HepG2 (cell line): ENCODE data around the gene NT5C. TPM values are rescaled to one million over a fixed set of nuclear protein-coding genes. Genes with fewer than 3 reads are reported as not detected.

Experiments
- ATF7-NPFF ChIP-seq: sonication (generic); formaldehyde crosslinking; IDR thresholded peaks from 2 replicates; pipeline ENCODE4 v1.8.1; 2023; ENCODE audit warnings: mild to moderate bottlenecking, low read depth, missing genetic modification reagents, moderate library complexity
- FOXO1 ChIP-seq: sonication (generic); formaldehyde crosslinking; IDR thresholded peaks from 2 replicates; pipeline ENCODE4 v1.4.0; 2020; ENCODE audit warnings: missing genetic modification reagents
- HDAC2 ChIP-seq: sonication (generic); formaldehyde crosslinking; IDR thresholded peaks from 2 replicates; pipeline ENCODE4 v1.4.0; 2020; ENCODE audit warnings: missing genetic modification reagents
- LCORL ChIP-seq, 2 experiments: fragments of 450-650 bp in 1 of 2; sonication (generic) in 1 of 2; formaldehyde crosslinking in 1 of 2; IDR thresholded peaks; 2 replicates each; pipeline versions ENCODE4 v1.5.0 to v1.6.1; 2017 to 2020; ENCODE audit warnings: antibody characterized with exemption in 1 of 2, missing genetic modification reagents in 1 of 2
- MXI1 ChIP-seq: IDR thresholded peaks from 3 replicates; pipeline ENCODE4 v1.6.1; 2012; ENCODE audit warnings: low read depth, low read length, inconsistent platforms, borderline replicate concordance
- PHF20 ChIP-seq: sonication (generic); formaldehyde crosslinking; IDR thresholded peaks from 2 replicates; pipeline ENCODE4 v1.5.0; 2020; ENCODE audit warnings: mild to moderate bottlenecking, missing genetic modification reagents
- PREB ChIP-seq: sonication (generic); formaldehyde crosslinking; IDR thresholded peaks from 2 replicates; pipeline ENCODE4 v1.4.0; 2020; ENCODE audit warnings: missing genetic modification reagents
- SALL1 ChIP-seq: sonication (generic); formaldehyde crosslinking; IDR thresholded peaks from 2 replicates; pipeline ENCODE4 v1.8.0; 2022; ENCODE audit warnings: mild to moderate bottlenecking, missing genetic modification reagents
- SAP130 ChIP-seq: IDR thresholded peaks from 2 replicates; pipeline ENCODE4 v1.6.1; 2016; ENCODE audit warnings: low read depth
- ZBTB44 ChIP-seq: sonication (generic); formaldehyde crosslinking; IDR thresholded peaks from 2 replicates; pipeline ENCODE4 v1.4.0; 2020; ENCODE audit warnings: missing genetic modification reagents
- ZC3H13 ChIP-seq: sonication (generic); formaldehyde crosslinking; IDR thresholded peaks from 2 replicates; pipeline ENCODE4 v1.8.1; 2023; ENCODE audit warnings: mild to moderate bottlenecking, missing genetic modification reagents, moderate library complexity
- ZEB1 ChIP-seq: IDR thresholded peaks from 2 replicates; pipeline ENCODE4 v1.6.1; 2012; ENCODE audit warnings: mild to moderate bottlenecking, low read depth, inconsistent platforms; ENCODE audit not compliant: insufficient replicate concordance
- ZFP82 ChIP-seq: sonication (generic); formaldehyde crosslinking; IDR thresholded peaks from 2 replicates; pipeline ENCODE4 v1.5.1; 2020; ENCODE audit warnings: mild to moderate bottlenecking, missing genetic modification reagents, borderline replicate concordance
- ZNF431 ChIP-seq: sonication (generic); formaldehyde crosslinking; IDR thresholded peaks from 2 replicates; pipeline ENCODE4 v1.9.0; 2022; ENCODE audit warnings: missing genetic modification reagents, low read depth, mild to moderate bottlenecking, borderline replicate concordance
- ZNF556 ChIP-seq: sonication (generic); formaldehyde crosslinking; IDR thresholded peaks from 2 replicates; pipeline ENCODE4 v1.4.0; 2020; ENCODE audit warnings: mild to moderate bottlenecking, missing genetic modification reagents, borderline replicate concordance
- ZNF660 ChIP-seq: sonication (generic); formaldehyde crosslinking; IDR thresholded peaks from 2 replicates; pipeline ENCODE4 v1.5.1; 2020; ENCODE audit warnings: mild to moderate bottlenecking, low read depth, missing genetic modification reagents, borderline replicate concordance
- ZNF768 ChIP-seq: sonication (generic); formaldehyde crosslinking; IDR thresholded peaks from 2 replicates; pipeline ENCODE4 v1.4.0; 2020; ENCODE audit warnings: missing genetic modification reagents
- polyA plus RNA-seq, 8 experiments: library from polyadenylated mRNA; depleted of rRNA in 3 of 8; stranded (reverse) in 7 of 8; unstranded in 1 of 8; fragments of >200 nt; fragmentation: Illumina TruSeq in 4 of 8; extraction: Trizol in 4 of 8; gene quantifications; 2 replicates each; pipeline versions ENCODE4 v1.2.1 to v1.2.3, GENCODE V29; 2011 to 2016; ENCODE audit warnings: low read depth in 4 of 8, missing spikeins in 1 of 8, mixed read lengths in 1 of 8; ENCODE audit not compliant: insufficient read depth in 1 of 8
- total RNA-seq, 5 experiments: library from RNA; depleted of rRNA; stranded (reverse); fragments of >200 nt; fragmentation: Illumina TruSeq; extraction: Trizol; gene quantifications; 2 replicates each; pipeline ENCODE4 v1.2.3, GENCODE V29; 2016; ENCODE audit warnings: low read depth in 1 of 5
- TF ChIP-seq, protein P1 (sequence below): fragments of 450-650 bp; IDR thresholded peaks from 2 replicates; pipeline ENCODE4 v1.6.1; 2017; ENCODE audit warnings: mild to moderate bottlenecking

Gene NT5C
- total and polyA plus RNA-seq, 2 of the 13 experiments (the other 11 are each of a cell fraction or from before 2014, with no cell fraction given): 42.8 to 48.6 TPM

DNA sequence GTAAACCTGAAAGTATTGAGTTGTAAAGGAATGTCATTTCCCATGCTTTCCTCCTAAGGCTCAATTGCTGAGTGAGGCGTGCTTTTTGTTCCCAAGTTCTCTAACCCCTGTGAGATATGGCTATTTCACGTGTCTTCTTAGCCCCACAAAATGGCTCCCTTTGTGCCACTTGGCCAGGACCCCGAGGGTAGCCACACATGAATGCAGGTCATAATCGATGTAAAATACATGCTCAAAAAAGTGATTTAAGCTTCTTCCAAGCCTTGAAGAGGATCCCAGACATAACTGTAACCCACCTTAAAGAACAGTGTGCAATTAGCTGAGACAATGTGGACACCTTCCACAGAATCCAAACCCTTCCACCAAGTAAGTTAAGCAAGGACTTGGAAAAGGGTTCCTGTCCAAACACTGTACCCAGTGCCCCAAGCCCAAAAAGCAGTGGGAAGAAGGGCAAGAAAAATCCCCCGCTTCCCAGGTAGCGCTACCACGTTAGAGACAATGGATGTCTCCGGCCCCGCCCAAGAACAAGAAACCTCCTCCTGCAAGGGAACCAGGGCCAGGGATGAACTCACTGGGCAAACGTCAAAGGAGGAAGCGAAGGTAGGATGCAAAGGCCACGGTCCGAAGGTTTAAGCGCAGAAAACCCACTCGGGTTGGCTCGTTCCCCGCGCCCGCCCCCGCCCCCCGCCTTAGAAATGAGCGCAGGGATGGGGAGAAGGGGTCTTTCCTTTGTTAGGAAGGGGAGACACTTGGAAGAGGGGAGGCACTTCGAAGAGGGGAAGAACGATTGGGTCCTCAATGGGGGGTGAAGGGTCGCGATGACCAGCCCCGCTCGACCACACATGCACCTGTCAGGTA, 21.6 kb upstream of the NT5C start (continued):
- no peak for TF ChIP-seq FOXO1 (CRISPR knock-in tag)
- no peak for TF ChIP-seq ZNF768
- TF ChIP-seq, protein P1, sequence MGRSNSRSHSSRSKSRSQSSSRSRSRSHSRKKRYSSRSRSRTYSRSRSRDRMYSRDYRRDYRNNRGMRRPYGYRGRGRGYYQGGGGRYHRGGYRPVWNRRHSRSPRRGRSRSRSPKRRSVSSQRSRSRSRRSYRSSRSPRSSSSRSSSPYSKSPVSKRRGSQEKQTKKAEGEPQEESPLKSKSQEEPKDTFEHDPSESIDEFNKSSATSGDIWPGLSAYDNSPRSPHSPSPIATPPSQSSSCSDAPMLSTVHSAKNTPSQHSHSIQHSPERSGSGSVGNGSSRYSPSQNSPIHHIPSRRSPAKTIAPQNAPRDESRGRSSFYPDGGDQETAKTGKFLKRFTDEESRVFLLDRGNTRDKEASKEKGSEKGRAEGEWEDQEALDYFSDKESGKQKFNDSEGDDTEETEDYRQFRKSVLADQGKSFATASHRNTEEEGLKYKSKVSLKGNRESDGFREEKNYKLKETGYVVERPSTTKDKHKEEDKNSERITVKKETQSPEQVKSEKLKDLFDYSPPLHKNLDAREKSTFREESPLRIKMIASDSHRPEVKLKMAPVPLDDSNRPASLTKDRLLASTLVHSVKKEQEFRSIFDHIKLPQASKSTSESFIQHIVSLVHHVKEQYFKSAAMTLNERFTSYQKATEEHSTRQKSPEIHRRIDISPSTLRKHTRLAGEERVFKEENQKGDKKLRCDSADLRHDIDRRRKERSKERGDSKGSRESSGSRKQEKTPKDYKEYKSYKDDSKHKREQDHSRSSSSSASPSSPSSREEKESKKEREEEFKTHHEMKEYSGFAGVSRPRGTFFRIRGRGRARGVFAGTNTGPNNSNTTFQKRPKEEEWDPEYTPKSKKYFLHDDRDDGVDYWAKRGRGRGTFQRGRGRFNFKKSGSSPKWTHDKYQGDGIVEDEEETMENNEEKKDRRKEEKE: no peak
- no peak; the same call in 1 of the 2 replicates for TF ChIP-seq HDAC2 (CRISPR knock-in tag)
- TF ChIP-seq ZNF556: no peak; the same call in 1 of the 2 replicates
- TF ChIP-seq ZNF431: no peak
- TF ChIP-seq SAP130 (CRISPR knock-in tag): peak; percentile 75
- no peak for TF ChIP-seq ZBTB44
- no peak; the same call in 1 of the 2 replicates for TF ChIP-seq ATF7-NPFF (CRISPR knock-in tag)
- no peak for TF ChIP-seq SALL1
- no peak for TF ChIP-seq PREB (CRISPR knock-in tag)
- TF ChIP-seq ZFP82: no peak
- no peak for TF ChIP-seq LCORL (IDR thresholded peaks at IDR 0.05)
- TF ChIP-seq LCORL (CRISPR knock-in tag; IDR thresholded peaks at IDR 0.05): no peak
- 0 out of 3 replicates have a peak, but pooled peaks have one; percentile 15 for TF ChIP-seq MXI1
- no peak for TF ChIP-seq ZNF660 (CRISPR knock-in tag)
- TF ChIP-seq ZC3H13 (CRISPR knock-in tag): 0 out of 2 replicates have a peak, but pooled peaks have one; percentile 35
- TF ChIP-seq ZEB1: peak; percentile 60
- TF ChIP-seq PHF20 (CRISPR knock-in tag): no peak; the same call in 1 of the 2 replicates
